GM12864 (cell line): Measurements from ENCODE around the gene DOCK2.
A peak's percentile ranks its signal among the peaks of the same experiment; 100 is the strongest.
"Not testable (repeated sequence)": the region's sequence is repeated elsewhere in the genome, so short reads cannot be mapped to it uniquely, and the experiment has no call there.

Experiments
- DNase-seq: peaks from one replicate; pipeline ENCODE4 v3.0.0-alpha.2; 2011; ENCODE audit warnings: low read depth
- H3K4me3 ChIP-seq: 2 replicates; pipeline ENCODE4 v1.5.1; 2011; ENCODE audit warnings: mild to moderate bottlenecking, low read depth, low read length, control low read depth
- TF ChIP-seq, protein P1 (sequence below): IDR thresholded peaks from 2 replicates; pipeline ENCODE4 v1.5.1; 2011; ENCODE audit warnings: low read depth, mild to moderate bottlenecking, moderate library complexity, low read length, control low read depth, inconsistent platforms; ENCODE audit errors: missing control alignments

DOCK2 gene

DNA sequence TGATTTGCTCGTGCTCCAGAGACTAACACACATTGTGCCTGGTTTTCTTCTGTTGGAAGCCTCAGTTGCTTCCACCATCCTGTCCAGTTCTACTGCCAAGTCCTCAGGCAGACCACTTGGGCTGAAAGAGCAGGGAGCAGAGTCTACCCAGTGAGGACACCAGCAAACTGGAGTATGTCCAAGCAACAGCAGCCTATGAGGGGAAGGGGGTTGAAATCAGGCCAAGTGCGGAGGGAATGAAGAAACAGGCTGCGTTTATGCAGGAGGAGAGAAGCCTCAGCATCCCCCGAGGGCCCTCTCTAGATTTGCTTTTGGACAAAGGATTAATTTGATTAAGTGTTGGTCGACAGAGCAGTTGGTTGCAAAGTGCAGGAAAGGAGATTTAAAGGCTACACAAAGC lies 14.5 kb downstream of the DOCK2 start:
- peak overlapping the region; percentile 7; the same call in 1 of the 2 replicates for H3K4me3 ChIP-seq
- TF ChIP-seq, protein P1, sequence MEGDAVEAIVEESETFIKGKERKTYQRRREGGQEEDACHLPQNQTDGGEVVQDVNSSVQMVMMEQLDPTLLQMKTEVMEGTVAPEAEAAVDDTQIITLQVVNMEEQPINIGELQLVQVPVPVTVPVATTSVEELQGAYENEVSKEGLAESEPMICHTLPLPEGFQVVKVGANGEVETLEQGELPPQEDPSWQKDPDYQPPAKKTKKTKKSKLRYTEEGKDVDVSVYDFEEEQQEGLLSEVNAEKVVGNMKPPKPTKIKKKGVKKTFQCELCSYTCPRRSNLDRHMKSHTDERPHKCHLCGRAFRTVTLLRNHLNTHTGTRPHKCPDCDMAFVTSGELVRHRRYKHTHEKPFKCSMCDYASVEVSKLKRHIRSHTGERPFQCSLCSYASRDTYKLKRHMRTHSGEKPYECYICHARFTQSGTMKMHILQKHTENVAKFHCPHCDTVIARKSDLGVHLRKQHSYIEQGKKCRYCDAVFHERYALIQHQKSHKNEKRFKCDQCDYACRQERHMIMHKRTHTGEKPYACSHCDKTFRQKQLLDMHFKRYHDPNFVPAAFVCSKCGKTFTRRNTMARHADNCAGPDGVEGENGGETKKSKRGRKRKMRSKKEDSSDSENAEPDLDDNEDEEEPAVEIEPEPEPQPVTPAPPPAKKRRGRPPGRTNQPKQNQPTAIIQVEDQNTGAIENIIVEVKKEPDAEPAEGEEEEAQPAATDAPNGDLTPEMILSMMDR, result no peak
- no peak for DNase-seq

- TF ChIP-seq, protein P1, result no peak
- DNase-seq, result no peak
- H3K4me3 ChIP-seq, result no peak overlapping the region
Measured at GRCh38 chr5:169652057-169652456, 15.0 kb downstream of the DOCK2 start.

DNA sequence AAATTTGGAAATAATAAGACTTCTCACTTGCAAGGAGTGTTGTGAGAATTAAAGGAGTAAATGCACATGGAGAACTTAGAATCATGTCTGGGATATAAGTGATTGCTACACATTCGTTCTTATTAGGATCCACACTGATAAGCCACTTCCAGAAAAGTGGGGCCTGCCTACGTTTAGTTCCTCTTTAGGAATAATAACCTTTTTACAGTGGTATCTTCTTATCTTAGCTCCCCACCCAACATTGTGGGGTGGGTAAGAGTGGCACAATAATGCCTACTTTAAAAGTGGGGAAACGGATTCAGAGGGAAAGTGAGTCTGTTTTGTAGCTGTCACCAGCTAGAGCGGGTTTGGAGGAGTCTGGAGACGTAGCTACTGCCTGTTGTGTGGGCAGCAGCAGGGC lies 16.0 kb downstream of the DOCK2 start:
- TF ChIP-seq, protein P1, result no peak
- DNase-seq, result no peak
- no peak overlapping the region for H3K4me3 ChIP-seq

DNA sequence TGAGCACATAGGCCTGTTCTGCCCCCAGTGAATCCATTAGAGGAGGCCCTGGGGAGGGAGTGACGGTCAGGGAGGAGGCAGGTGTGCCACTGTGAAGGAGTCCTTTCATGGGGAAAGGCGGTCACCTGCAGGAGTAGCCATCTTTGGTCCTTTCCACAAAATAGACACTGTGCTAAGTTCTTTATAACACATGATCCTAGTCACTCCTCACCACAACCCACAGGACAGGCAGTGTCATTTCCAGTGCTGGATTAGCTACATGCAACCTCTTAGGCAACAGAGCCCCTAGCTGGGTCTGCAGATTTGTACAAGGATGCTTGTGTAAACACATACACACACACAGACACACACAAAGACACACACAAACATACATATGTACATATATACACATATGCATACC lies 18.3 kb downstream of the DOCK2 start:
- TF ChIP-seq, protein P1, result no peak
- H3K4me3 ChIP-seq, result no peak overlapping the region
- no peak for DNase-seq

DNA sequence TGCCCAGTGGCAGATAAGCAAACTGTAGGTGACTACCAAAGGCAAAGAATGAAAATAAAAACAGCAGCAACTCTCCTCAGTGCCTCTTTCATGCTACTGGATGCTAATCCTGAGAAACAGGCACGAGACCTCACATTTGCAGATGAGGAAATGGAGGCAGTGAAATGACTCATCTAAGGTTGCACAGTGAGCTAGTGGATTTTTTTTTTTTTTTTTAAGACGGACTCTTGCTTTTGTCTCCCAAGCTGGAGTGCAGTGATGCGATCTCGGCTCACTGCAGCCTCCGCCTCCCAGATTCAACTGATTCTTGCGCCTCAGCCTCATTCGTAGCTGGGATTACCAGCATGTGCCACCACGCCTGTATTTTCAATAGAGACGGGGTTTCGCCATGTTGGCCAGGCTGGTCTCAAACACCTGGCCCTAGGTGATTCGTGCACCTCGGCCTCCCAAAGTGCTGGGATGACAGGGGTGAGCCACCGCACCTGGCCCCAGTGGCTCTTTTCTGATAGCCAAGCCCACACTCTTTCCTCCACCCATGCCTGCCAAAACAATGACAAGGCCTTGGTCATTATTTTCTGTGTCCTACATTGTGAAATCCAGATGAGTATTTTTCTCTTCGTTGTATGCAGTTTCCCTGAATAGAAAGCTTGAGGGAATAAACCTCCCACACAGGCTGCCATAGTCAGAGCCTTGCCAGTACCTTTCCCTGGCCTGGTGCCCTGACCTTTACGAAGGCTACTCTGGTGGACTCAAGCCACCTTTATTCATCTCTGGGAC lies 19.2 kb downstream of the DOCK2 start:
- DNase-seq, result peak; percentile 82
- no peak overlapping the region; the same call in 1 of the 2 replicates for H3K4me3 ChIP-seq
- TF ChIP-seq, protein P1, result no peak

- TF ChIP-seq, protein P1, result no peak
- DNase-seq, result no peak
Measured at GRCh38 chr5:169657127-169657526, 20.1 kb downstream of the DOCK2 start.

DNA sequence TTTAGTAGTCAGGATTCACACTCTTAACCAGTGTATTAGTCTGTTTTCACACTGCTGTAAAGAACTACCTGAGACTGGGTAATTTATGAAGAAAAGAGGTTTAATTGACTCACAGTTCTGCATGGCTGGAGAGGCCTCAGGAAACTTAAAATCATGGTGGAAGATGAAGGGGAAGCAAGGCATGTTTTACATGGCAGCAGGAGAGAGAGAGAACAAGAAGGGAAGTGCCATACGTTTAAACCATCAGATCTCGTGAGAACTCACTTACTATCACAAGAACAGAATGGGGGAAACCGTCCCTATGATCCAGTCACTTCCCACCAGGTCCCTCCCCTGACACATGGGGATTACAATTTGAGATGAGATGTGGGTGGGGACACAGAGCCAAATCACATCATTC lies 25.4 kb downstream of the DOCK2 start:
- not testable (repeated sequence) for DNase-seq, H3K4me3 ChIP-seq

More at GRCh38 chr5:169657127-169657526, 20.1 kb downstream of the DOCK2 start:
- H3K4me3 ChIP-seq, result no peak overlapping the region
